IMR-90 (cell line): ENCODE data around the gene LYSMD2. TPM values are rescaled to one million over a fixed set of nuclear protein-coding genes. Genes with fewer than 3 reads are reported as not detected.

Experiments
- ATAC-seq: fragments of 200-7000 bp; cut with Tn5 transposase; 2 replicates; pipeline ENCODE4 v1.9.1; 2020; ENCODE audit warnings: low read depth, mild to moderate bottlenecking, moderate library complexity
- BruUV-seq: library from RNA; stranded (reverse); fragments of 400-500 nt; replicated peaks from 2 replicates; lab custom pipeline; 2021; lab: Mats Ljungman, UMichigan
- CTCF ChIA-PET: fragments of 300-600 bp; formaldehyde crosslinking; extraction: SDS; loops from one replicate; lab custom pipeline; 2021; ENCODE audit warnings: antibody characterized with exemption; lab: Yijun Ruan, JAX
- POLR2A ChIA-PET: fragments of 300-600 bp; sonication (Branson Sonifier 250); formaldehyde crosslinking; loops from one replicate; lab custom pipeline; 2022; ENCODE audit warnings: antibody characterized with exemption; ENCODE audit not compliant: unreplicated experiment; lab: Charles Lee
- DNase-seq: peaks from one replicate; pipeline ENCODE4 v3.0.0; 2013
- H2AFZ ChIP-seq: replicated peaks from 2 replicates; pipeline ENCODE3; 2013; ENCODE audit warnings: low read length, mild to moderate bottlenecking; ENCODE audit not compliant: poor library complexity
- H2AK5ac ChIP-seq: 2 replicates; pipeline ENCODE4 v1.6.1; 2013; ENCODE audit warnings: low read depth, low read length, inconsistent platforms
- H2AK9ac ChIP-seq: replicated peaks from 2 replicates; pipeline ENCODE3; 2013; ENCODE audit warnings: mild to moderate bottlenecking, low read depth, low read length, moderate library complexity; ENCODE audit not compliant: poor library complexity
- H2BK120ac ChIP-seq: 2 replicates; pipeline ENCODE4 v1.6.1; 2013; ENCODE audit warnings: low read depth, low read length, inconsistent platforms
- H2BK15ac ChIP-seq: 3 replicates; pipeline ENCODE4 v1.6.1; 2013; ENCODE audit warnings: low read depth, low read length, inconsistent platforms
- H2BK20ac ChIP-seq: 2 replicates; pipeline ENCODE4 v1.6.1; 2013; ENCODE audit warnings: low read depth, mild to moderate bottlenecking, inconsistent platforms, low read length, moderate library complexity
- H2BK5ac ChIP-seq: 2 replicates; pipeline ENCODE4 v1.6.1; 2013; ENCODE audit warnings: mild to moderate bottlenecking, low read depth, low read length, inconsistent platforms; ENCODE audit not compliant: poor library complexity, severe bottlenecking
- H3K14ac ChIP-seq: replicated peaks from 2 replicates; pipeline ENCODE4 v1.6.1; 2013; ENCODE audit warnings: low read depth, low read length, inconsistent platforms
- H3K18ac ChIP-seq: 2 replicates; pipeline ENCODE4 v1.6.1; 2013; ENCODE audit warnings: low read depth, low read length, control low read depth
- H3K23ac ChIP-seq: 2 replicates; pipeline ENCODE4 v1.6.1; 2013; ENCODE audit warnings: low read depth, low read length, inconsistent platforms
- H3K27ac ChIP-seq: 2 replicates; pipeline ENCODE4 v1.5.1; 2013; ENCODE audit warnings: mild to moderate bottlenecking, control low read depth, low read length; ENCODE audit not compliant: insufficient read depth
- H3K27me3 ChIP-seq: 2 replicates; pipeline ENCODE4 v1.6.1; 2013; ENCODE audit warnings: low read length; ENCODE audit not compliant: control insufficient read depth, insufficient read depth
- H3K36me3 ChIP-seq: 2 replicates; pipeline ENCODE4 v1.6.1; 2013; ENCODE audit warnings: low read length, mixed read lengths; ENCODE audit not compliant: control insufficient read depth, insufficient read depth
- H3K4ac ChIP-seq: 2 replicates; pipeline ENCODE4 v1.6.1; 2013; ENCODE audit warnings: low read depth, low read length, inconsistent platforms
- H3K4me1 ChIP-seq: 2 replicates; pipeline ENCODE4 v1.6.1; 2013; ENCODE audit warnings: low read length, mixed read lengths; ENCODE audit not compliant: control insufficient read depth, insufficient read depth
- H3K4me2 ChIP-seq: 2 replicates; pipeline ENCODE4 v1.6.1; 2013; ENCODE audit warnings: low read depth, mild to moderate bottlenecking, control low read depth, low read length, moderate library complexity
- H3K4me3 ChIP-seq: 2 replicates; pipeline ENCODE4 v1.5.1; 2013; ENCODE audit warnings: low read depth, mild to moderate bottlenecking, control low read depth, low read length, moderate library complexity; ENCODE audit not compliant: insufficient read depth
- H3K56ac ChIP-seq: 2 replicates; pipeline ENCODE4 v1.6.1; 2013; ENCODE audit warnings: low read length, inconsistent platforms; ENCODE audit not compliant: insufficient read depth; ENCODE audit errors: extremely low read depth
- H3K79me1 ChIP-seq, 2 experiments: 2 replicates each; pipeline ENCODE4 v1.6.1; 2013; ENCODE audit warnings: low read length in 2 of 2, inconsistent platforms in 1 of 2, low read depth in 1 of 2
- H3K9ac ChIP-seq: 2 replicates; pipeline ENCODE4 v1.6.1; 2013; ENCODE audit warnings: low read depth, low read length, control low read depth
- H3K9me1 ChIP-seq: 2 replicates; pipeline ENCODE4 v1.6.1; 2013; ENCODE audit warnings: low read length, inconsistent platforms; ENCODE audit not compliant: insufficient read depth
- H3K9me3 ChIP-seq: 2 replicates; pipeline ENCODE4 v1.6.1; 2013; ENCODE audit warnings: low read length; ENCODE audit not compliant: control insufficient read depth, insufficient read depth
- H4K20me1 ChIP-seq: 2 replicates; pipeline ENCODE4 v1.6.1; 2013; ENCODE audit warnings: low read length, inconsistent platforms; ENCODE audit not compliant: insufficient read depth
- H4K5ac ChIP-seq: 2 replicates; pipeline ENCODE4 v1.6.1; 2013; ENCODE audit warnings: mild to moderate bottlenecking, low read depth, low read length, control low read depth
- H4K8ac ChIP-seq, 2 experiments: 2 replicates each; pipeline ENCODE4 v1.6.1; 2013; ENCODE audit warnings: low read depth in 2 of 2, low read length in 2 of 2, control low read depth in 1 of 2, inconsistent platforms in 1 of 2
- H4K91ac ChIP-seq: 2 replicates; pipeline ENCODE4 v1.6.1; 2013; ENCODE audit warnings: low read depth, low read length, inconsistent platforms; ENCODE audit not compliant: insufficient read depth
- BHLHE40 ChIP-seq: fragments of 150-350 bp; IDR thresholded peaks from 2 replicates; pipeline ENCODE4 v1.6.1; 2016; ENCODE audit warnings: mild to moderate bottlenecking, low read depth, low read length
- CEBPB ChIP-seq: IDR thresholded peaks from 2 replicates; pipeline ENCODE4 v1.6.1; 2012; ENCODE audit warnings: low read depth, low read length, improper control_type of control experiment
- CHD1 ChIP-seq: IDR thresholded peaks from 2 replicates; pipeline ENCODE4 v1.6.1; 2012; ENCODE audit warnings: low read depth, low read length, improper control_type of control experiment
- ELK1 ChIP-seq: fragments of 150-350 bp; IDR thresholded peaks from 2 replicates; pipeline ENCODE4 v1.6.1; 2016; ENCODE audit warnings: low read depth, mild to moderate bottlenecking, low read length, moderate library complexity, borderline replicate concordance
- FOS ChIP-seq: fragments of 150-350 bp; IDR thresholded peaks from 2 replicates; pipeline ENCODE4 v1.6.1; 2016; ENCODE audit warnings: low read depth, low read length
- MAFK ChIP-seq: IDR thresholded peaks from 2 replicates; pipeline ENCODE4 v1.6.1; 2012; ENCODE audit warnings: low read depth, low read length, improper control_type of control experiment
- MAZ ChIP-seq: IDR thresholded peaks from 2 replicates; pipeline ENCODE4 v1.6.1; 2012; ENCODE audit warnings: low read depth, mild to moderate bottlenecking, low read length, improper control_type of control experiment, moderate library complexity, borderline replicate concordance
- MXI1 ChIP-seq: IDR thresholded peaks from 2 replicates; pipeline ENCODE4 v1.6.1; 2012; ENCODE audit warnings: low read depth, mild to moderate bottlenecking, low read length, moderate library complexity, borderline replicate concordance
- NFE2L2 ChIP-seq: fragments of 150-350 bp; IDR thresholded peaks from 2 replicates; pipeline ENCODE4 v1.6.1; 2016; ENCODE audit warnings: low read depth, mild to moderate bottlenecking, low read length
- POLR2A ChIP-seq: IDR thresholded peaks from 2 replicates; pipeline ENCODE4 v1.6.1; 2012; ENCODE audit warnings: mild to moderate bottlenecking, low read depth, low read length
- RAD21 ChIP-seq: IDR thresholded peaks from 2 replicates; pipeline ENCODE4 v1.6.1; 2012; ENCODE audit warnings: low read length, improper control_type of control experiment
- RCOR1 ChIP-seq: IDR thresholded peaks from 2 replicates; pipeline ENCODE4 v1.6.1; 2012; ENCODE audit warnings: mild to moderate bottlenecking, low read length, improper control_type of control experiment; ENCODE audit not compliant: insufficient replicate concordance
- RFX5 ChIP-seq: IDR thresholded peaks from 2 replicates; pipeline ENCODE4 v1.8.0; 2012; ENCODE audit warnings: low read depth, mild to moderate bottlenecking, low read length, moderate library complexity
- USF2 ChIP-seq: fragments of 150-350 bp; IDR thresholded peaks from 2 replicates; pipeline ENCODE4 v1.6.1; 2017; ENCODE audit warnings: mild to moderate bottlenecking, antibody characterized with exemption, low read length, low read depth
- WGBS, 2 experiments: methylation state at CpG; one replicate each; pipeline versions ENCODE4 v1.1.5 to v1.1.7; 2013; ENCODE audit warnings: missing lambda C conversion rate in 2 of 2; ENCODE audit not compliant: insufficient read length in 1 of 2; ENCODE audit errors: extremely low coverage in 2 of 2; 5-methylcytosine and 5-hydroxymethylcytosine counted together
- dilution Hi-C: fragments of 300-500 bp; cut with HindIII; formaldehyde crosslinking; loops from one replicate; pipeline ENCODE4 v1.14.3; 2018; ENCODE audit warnings: low sequenced_read_pairs; ENCODE audit not compliant: unreplicated experiment
- in situ Hi-C: fragments of 300-500 bp; cut with MboI; formaldehyde crosslinking; loops from 3 replicates; pipeline ENCODE4 v1.14.3; 2019; ENCODE audit warnings: low sequenced_read_pairs, inconsistent platforms, mixed read lengths
- intact Hi-C: fragments of 100-400 bp; cut with micrococcal nuclease; formaldehyde crosslinking; loops from 2 replicates; pipeline ENCODE4 v1.10.0; 2022
- polyA plus RNA-seq, 3 experiments: library from polyadenylated mRNA; depleted of rRNA; stranded (reverse); fragments of >200 nt; gene quantifications; 2 replicates each; pipeline ENCODE4 v1.2.3, GENCODE V29; 2012; ENCODE audit warnings: low replicate concordance in 1 of 3
- total RNA-seq: library from RNA; depleted of rRNA; stranded (reverse); fragments of >200 nt; gene quantifications from 2 replicates; pipeline ENCODE4 v1.2.3, GENCODE V29; 2012

LYSMD2 gene
- total and polyA plus RNA-seq, 2 of the 4 experiments (the other 2 are of a cell fraction) = 5.9 to 6.0 TPM

- Histone ChIP-seq H3K9me1 (no peaks in the 10 kb centered on the region), H4K20me1 (no peaks in the 10 kb centered on the region), H4K8ac (no peak overlapping the region), H3K27me3 (peaks cover 16% of the 10 kb centered on the region), H3K4me3 (no peak overlapping the region), H2AK5ac (no peak overlapping the region), H3K14ac (no peak overlapping the region), H3K56ac (no peak overlapping the region), H4K5ac (no peak overlapping the region), H2BK120ac (no peak overlapping the region), H3K4me2 (no peak overlapping the region), H2AFZ (no peak overlapping the region), H3K4ac (no peak overlapping the region), H4K91ac (no peak overlapping the region), H3K9me3 (no peaks in the 10 kb centered on the region), H3K9ac (no peak overlapping the region), H3K79me1 (no peaks in the 10 kb centered on the region), H3K27ac (no peak overlapping the region), H2BK15ac (no peak overlapping the region), H2BK5ac (no peak overlapping the region), H2BK20ac (no peak overlapping the region), H2AK9ac (no peak overlapping the region), H3K18ac (no peak overlapping the region), H3K4me1 (no peaks in the 10 kb centered on the region), H3K36me3 (no peaks in the 10 kb centered on the region), H3K23ac (no peak overlapping the region)
- dilution Hi-C loops (no loop called here), intact Hi-C loops (no loop called here), in situ Hi-C loops (no loop called here)
- POLR2A ChIA-PET = no interaction called here
- CTCF ChIA-PET = no interaction called here
- TF ChIP-seq CEBPB (no peak), MAZ (no peak), RAD21 (no peak), POLR2A (no peak), MXI1 (no peak), RCOR1 (no peak), ELK1 (no peak), USF2 (no peak), RFX5 (no peak), NFE2L2 (no peak), BHLHE40 (no peak), MAFK (no peak), CHD1 (no peak), FOS (no peak)
- DNase-seq (no peak), ATAC-seq (no peak)
- BruUV-seq = no TSS peak
- WGBS, 2 experiments = no CpG with 5 or more reads among the region's 2 CpGs
These were observed 60.0 kb downstream of the LYSMD2 start for GRCh38 chr15:51677452-51677851.
